HG03175 (cell line): ENCODE measurements around the gene TMPRSS7.
"Not testable (repeated sequence)": the region's sequence is repeated elsewhere in the genome, so short reads cannot be mapped to it uniquely, and the experiment has no call there.

ENCODE experiments used
- ATAC-seq: cut with Tn5 transposase; IDR thresholded peaks from one replicate; pipeline ENCODE4 v1.9.1; 2021; ENCODE audit warnings: mild to moderate bottlenecking, moderate library complexity; ENCODE audit not compliant: unreplicated experiment

The TMPRSS7 gene

DNA sequence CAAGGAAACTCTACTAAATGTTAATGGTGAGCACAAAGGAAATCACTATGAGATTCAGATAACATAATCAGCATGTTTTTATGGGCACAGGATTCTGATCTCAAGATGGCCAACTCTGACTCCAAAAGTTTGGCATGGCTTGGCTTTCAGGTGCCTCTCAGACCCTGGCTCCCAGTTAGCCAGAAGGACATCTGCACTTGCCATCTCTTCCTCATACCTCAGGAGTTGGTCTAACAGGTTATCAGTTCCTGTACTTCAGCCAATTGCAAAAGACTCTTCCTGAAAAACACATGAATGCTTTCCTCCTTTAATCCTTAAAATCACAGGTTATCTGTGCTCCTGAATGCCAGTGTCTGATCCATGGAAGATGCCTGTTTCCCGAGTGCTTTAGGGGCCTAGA, 25.0 kb downstream of the TMPRSS7 start:
- ATAC-seq, result no peak

DNA sequence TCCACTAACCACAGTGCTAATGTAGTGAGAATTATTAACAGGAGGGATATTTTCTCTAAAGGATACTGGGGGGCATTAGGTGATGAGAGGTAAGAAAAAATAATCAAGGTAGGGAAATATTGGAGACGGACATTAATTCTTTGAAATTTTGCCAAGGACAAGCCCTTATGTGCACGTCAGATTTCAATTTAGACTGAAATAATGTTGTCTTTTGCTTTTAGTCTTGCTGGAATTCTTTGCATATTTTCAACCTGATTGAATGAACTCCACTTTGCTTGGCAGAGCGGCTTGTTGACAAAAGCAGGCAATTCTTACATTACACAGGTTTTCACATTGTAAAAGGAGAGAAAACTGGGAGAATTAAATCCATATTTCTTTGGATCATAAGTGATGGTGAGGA, 26.6 kb downstream of the TMPRSS7 start:
- no peak for ATAC-seq

DNA sequence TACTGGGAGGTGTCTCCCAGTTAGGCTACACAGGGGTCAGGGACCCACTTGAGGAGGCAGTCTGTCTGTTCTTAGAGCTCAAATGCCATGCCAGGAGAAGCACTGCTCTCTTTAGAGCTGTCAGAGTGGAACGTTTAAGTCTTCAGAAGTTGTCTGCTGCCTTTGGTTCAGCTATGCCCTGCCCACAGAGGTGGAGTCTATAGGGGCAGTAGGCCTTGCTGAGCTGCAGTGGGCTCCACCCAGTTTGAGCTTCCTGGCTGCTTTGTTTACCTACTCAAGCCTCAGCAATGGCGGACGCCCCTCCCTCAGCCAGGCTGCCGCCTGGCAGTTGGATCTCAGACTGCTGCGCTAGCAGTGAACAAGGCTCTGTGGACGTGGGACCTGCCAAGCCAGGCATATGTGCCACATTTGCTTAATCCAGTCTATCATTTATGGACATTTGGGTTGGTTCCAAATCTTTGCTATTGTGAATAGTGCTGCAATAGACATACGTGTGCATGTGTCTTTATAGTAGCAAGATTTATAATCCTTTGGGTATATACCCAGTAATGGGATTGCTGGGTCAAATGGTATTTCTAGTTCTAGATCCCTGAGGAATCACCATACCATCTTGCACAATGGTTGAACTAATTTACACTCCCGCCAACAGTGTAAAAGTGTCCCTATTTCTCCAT, 38.0 kb downstream of the TMPRSS7 start:
- ATAC-seq, result not testable (repeated sequence)

DNA sequence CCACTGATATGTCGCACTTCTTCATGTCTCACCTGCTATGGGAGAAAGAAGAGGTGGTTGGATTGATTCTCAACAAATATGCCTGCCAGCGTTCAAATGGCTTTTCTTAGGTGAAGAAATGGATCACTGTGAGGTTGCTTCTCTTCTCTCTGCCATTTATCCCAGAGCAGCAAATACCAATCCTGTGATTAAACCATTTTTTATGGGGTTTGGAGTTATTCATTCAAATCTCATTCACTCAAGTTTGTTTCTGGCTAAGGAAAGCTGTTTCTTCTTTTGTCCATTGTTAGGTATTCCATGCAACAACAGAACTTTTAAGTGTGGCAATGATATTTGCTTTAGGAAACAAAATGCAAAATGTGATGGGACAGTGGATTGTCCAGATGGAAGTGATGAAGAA, 39.5 kb downstream of the TMPRSS7 start:
- no peak for ATAC-seq

DNA sequence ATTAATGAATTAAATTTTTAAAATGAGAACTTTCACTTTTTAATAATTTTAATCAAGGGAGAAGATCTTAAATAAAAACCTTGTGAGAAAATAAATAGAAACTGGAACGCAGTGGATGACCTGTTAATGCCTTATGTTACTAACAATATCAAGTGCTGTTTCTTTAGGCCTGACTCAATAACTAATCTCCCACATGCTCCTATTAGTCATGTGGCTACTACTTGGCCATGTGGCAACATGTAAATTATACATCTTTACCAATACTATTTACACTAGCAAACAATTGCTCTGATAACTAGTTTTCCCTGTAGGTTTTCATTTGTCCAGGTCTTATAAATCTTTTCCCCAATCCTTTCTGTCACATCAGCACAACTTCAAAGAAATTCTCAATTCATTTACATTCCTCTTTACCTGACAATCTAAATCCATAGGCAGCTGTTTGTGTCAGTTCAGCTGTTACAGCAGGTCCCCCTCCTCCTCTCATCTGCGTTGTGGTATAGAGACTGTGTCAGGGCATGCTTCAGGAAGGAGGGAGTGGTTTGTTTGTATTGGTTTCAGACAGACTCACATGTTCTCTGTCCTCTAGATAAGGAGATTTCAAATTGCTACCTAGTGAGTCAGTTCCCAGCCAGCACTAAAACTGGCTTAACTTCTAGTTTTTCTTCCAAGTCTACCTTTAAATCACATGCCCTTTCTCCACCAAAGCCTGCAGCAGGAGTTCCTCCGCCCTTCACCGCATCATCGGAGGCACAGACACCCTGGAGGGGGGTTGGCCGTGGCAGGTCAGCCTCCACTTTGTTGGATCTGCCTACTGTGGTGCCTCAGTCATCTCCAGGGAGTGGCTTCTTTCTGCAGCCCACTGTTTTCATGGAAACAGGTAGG, 40.3 kb downstream of the TMPRSS7 start:
- peak; percentile 70 for ATAC-seq

DNA sequence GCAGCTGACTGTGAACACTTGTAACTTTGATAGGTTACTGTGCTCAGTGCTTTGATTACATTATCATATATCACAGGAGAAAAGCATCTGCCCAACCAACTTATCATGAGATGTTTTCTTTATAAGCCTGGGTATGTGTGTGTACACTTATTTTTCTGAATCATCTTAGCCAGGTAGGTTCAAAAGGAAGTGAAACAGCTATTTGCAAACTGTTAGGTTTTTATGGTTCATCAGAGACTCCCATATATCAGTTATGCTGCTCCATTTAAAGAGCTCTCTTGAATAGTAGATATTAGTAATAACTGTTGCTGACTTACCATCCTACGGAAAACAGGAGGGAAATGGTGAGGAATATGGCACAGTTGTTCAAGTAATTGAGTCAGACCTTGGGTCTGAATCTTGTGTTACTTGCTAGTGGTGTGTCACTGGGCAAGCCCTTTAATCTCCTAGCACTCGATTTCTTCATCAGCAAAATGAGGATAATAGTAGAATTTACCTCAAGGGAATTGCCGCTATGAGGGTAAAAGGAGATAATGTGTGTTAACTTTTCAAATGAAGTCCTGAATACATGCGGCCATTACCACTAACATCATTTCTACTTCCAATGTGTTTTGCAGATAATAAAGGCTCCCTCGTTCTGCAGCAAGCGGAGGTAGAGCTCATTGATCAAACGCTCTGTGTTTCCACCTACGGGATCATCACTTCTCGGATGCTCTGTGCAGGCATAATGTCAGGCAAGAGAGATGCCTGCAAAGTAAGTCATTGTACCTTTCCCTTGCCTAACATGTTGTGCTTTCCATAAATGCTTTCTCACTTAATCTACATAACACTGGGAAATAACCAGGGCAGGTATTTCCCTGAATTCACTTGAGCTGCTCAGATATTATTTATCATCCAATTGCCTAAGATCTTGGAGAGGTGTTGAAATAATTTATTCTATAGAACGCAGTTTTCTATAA, 43.9 kb downstream of the TMPRSS7 start:
- ATAC-seq, result no peak

DNA sequence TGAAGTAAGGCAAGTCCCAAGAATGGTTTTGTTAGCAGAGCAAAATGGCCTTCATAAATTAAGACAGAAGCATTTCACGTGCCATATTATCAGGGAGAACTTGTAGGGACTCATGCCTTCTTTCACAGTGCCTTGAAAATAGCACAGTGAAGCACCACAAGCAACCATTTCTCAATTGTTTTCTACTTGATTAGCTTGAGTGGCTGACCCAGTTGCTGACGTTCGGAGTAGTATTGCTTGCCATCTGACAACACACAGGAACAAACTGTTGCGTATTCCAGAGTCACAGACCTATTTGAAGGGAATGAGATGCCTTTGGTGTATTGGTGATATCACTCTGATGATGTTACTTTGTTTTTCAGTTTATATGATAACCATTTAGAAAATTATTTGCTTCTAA, 48.7 kb downstream of the TMPRSS7 start:
- no peak for ATAC-seq

DNA sequence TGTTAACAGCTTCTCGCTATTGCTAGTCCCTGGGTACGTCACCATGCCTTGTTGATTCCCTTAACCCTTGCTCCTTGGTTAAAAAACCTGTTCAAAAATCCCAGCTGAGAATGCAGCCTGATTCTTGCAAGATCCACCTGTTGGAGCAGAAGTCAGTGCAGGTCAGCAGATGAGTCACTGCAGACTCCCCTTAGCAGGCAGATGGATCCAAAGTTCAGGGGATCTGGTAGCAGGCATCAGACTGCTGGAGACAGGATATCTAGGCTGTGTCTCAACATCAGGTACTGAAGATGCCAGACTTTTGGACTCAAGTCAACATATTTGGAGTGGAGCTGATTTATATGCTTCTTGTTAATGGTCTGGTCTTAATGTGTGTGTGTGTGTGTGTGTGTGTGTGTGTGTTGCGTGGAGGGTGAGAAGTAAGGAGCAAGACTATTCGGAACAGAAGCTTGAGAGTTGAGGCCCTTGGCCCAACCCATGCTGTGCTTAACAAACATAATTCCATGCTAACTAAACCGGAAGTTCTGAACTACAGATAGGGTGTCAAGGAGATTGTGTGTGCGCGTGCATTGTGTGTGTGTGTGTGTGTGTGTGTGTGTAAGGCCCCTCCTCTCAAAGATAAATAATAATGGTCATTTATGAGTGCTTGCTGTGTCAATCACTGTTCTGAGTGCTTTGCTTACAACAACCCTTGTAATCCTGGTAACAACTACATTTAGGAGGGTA, 50.6 kb downstream of the TMPRSS7 start:
- no peak for ATAC-seq

DNA sequence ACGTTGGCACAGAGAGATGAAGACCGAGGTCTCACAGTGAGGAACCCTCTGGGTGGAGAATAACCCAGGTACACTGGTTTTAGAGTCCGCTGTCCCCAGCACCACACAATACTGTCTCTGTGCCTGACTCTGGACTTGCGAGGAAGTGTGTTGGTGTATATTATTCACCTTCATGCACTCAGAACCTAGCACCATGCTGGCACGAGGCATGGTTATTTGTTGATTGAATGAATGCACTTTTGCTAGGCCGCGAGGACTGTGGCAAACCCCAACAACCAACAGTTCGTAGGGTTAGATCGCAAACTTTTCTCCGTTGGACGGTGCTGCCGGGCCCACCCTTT, 51.2 kb downstream of the TMPRSS7 start:
- ATAC-seq, result no peak

DNA sequence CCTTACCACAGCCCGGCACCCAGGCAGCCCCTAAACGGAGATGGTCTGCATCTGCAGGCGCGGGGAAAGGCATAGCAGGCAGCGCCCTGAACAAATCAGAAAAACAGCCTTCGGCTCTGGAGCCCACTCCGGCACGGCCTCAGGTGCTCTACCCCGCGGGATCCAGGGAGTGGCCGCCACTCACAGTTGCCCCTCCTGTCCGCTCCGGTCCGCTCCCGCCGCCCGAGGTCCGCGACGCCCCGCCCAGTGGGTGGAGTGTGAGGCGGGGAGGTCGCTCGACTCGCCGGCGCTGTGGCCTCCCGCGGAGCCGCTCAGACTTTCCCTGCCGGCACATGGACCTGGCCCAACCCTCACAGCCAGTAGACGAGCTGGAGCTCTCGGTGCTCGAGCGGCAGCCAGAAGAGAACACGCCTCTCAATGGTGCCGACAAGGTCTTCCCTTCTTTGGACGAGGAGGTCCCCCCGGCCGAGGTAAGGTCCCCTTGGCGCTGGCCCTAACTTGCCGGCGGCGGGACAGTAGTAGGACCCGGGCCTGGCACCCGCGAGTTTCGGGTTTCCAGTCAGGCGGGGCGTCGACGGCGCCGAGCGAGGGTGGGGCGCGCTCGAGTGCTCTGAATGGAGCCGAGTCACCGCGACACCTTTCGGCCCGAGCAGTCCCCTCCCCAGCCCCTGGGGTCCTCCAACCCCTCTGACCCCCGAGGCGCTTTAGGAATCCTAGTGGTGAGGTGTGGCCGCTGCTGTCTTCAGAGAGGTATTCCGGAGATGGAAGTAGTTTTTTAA, 51.7 kb downstream of the TMPRSS7 start, which contains the start of gene C3orf52:
Gene C3orf52, plus strand, starts transcription at position 314 of the 779 bp plus-strand sequence. Its CDS starts 19 bp downstream, at position 333.
- peak; percentile 90 for ATAC-seq

DNA sequence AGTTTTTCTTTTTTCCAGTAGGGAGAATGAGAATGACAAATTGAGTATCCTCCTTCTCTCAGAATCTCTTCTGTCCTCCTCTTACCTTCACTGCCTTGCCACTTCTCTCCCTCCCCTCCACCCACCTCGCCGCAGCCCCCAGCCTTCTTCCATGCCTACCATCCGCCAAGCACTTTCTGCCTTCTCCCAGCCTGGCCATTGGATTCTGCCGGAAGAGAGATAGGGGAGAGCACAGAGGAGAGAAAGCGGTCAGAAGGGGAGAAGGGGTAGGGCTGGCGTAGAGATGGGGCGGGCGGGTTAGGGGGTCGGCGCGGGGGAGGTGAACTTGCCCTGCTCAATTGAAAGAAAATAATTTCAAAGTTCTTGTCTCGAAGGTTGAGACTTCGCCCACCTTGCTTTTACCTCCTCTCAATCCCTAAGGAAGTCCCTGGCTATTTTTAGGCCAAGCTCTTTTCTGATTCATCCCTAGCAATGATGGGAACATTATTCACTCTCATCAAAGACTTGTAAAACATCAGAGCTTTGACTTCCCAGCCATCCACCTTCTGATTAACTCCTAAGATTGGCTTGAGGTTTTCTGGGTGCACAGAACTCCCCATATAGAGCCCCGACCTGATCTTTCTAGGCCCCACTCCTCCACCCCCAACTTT, 52.5 kb downstream of the TMPRSS7 start:
- ATAC-seq, result no peak

DNA sequence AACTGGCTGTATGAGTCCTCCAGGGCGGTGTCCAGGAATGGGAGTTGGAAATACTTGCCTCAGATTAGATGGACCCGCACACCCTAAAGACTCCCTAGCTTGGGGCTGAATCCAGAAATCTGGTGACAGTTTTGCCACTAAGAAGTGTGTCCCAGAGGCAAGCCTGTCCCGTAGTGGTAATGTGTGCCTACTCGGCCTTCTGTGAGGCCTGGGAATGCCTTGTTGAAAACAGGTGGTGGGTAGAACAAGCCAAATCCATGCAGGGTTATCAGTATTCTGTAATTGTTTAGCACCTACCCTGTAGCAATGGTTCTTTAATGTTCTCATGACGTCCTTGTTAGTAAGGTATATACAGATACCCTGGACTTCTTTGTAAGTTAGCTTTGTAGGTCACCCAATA, 53.2 kb downstream of the TMPRSS7 start:
- no peak for ATAC-seq

DNA sequence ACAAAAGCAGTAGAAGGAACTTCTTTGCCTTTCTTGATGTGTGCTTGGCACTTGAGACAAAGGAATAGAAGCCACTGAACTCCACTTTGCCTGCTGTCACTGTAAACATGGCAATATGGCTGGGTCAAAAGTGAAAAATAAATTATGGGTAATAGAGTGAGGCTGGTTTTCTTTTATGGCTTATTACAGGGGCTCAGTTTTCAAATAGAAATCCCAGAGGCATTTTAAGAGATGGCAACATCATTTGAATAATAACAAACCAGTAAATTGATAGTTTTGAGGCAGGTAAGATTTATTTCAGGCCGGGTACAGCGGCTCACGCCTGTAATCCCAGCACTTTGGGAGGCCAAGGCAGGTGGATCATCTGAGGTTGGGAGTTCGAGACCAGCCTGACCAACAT, 54.4 kb downstream of the TMPRSS7 start:
- ATAC-seq, result no peak

DNA sequence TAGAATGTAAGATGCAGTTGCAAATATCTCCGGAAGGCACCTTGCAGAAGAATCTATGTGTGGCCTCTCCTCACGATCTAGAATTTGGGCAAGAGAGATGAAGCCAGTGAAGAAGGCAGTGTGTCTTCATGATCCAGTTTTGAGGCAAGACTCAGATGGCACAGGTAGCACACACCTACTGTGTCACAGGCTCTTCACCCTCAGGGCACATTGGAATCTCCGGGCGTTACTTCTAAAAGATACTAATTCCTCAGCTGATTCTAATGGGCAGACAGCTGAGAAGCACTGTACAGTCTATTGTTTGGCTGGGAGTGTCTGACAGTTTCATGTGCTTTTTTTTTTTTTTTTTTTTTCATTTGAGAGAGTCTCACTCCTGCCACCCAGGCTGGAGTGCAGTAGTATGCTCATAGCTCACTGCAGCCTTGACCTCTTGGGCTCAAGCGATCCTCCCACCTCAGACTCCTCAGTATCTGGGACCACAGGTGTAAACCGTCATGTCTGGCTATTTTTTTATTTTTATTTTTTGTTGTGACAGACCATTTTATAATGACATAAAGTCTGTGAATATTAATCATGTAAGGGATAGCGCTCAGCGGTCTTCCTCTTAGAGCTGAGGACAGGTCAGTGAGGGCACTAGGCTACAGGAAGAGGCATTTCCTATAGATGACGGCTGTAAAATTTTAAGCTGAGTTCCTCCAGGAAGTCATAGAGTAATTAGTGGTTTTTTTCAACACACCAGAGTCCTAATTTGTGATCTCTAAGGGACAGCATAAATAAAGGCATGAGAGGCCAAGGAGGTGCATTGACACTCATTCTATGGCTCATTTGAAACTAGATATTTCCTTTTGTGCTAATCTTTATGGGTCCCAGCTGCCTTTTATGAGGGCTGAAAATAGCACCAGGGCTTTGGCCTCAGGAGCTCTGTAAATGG, 55.7 kb downstream of the TMPRSS7 start:
- no peak for ATAC-seq

DNA sequence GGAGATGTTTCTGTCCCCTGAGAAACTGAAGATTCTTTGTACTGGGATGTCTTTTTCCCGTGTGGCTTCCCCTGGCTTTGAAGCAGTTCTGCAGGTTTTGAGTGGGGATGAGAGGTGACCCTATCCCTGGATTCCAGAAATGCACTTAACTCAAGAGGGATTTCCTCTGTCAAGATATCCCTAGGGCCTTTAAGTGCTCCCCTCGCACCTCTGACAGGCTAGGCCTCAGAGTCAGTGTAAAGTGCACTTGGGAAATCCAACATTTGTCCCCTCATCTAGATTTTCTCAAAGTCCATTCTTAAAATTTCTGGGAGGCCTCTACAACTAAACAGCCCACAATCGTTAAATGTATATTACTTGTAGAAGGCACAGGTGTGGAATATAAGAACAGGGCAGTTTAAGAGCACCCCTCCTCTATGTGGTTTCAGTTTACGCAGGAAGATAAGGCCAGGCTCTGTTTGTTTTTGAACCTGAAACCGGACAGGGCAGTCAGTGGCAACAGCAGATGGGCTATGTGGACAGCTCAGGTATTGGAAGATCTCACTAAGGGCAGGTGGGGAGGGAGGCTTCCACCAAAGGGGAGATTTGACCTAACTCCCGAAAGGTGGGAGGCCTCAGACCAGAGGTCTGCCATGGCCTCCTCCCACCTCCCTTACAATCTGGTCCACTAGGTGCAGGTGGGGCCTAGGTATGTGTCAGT, 56.5 kb downstream of the TMPRSS7 start:
- no peak for ATAC-seq

DNA sequence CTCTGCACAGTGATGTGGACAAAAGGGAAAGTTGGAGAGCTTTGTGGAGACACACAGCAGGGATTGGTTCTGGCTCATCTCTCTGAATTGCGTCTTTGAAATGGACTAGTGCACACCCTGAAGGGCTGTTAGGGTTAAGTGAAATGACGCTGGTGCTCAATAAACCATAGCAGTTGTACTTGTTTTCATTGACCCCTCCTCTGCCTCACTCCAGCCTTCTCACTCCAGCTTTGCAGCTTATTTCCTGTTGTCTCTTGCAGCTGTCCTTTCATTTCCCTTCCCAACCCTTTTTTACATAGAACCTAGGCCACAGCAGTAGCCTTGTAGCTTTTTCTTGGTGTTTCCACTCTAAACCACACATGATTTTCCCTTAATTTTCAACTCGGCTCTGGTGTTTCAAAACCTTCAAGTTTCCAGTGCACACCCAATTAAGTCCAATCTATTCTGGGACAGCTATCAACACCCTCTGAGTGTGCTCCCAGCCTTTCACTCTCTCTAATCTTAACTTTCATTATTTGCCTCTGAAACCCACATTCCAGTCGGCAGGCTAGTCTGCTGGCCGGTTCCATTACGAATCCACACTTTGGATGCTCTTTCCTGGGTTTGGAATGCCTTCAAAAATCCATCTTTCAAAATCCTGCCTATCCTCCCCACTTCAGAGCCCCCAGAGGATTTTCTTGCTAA, 58.1 kb downstream of the TMPRSS7 start:
- ATAC-seq, result no peak

DNA sequence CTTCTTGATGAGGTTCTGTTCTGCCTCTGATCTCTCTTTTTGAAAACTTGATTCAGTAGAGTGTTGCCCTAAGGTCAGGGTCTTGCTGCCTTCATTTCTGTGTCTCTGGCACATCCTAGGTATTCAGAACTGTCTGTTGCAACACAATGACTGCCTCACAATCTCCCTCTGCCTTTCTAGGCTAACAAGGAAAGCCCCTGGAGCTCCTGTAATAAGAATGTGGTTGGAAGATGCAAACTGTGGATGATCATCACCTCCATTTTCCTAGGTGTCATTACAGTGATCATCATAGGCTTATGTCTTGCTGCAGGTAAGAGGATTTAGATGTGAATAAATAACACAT, 58.6 kb downstream of the TMPRSS7 start:
- no peak for ATAC-seq
